Erythroblast (primary cell): Measurements from ENCODE around the gene CTSS.
"Not testable (repeated sequence)": the region's sequence is repeated elsewhere in the genome, so short reads cannot be mapped to it uniquely, and the experiment has no call there.

Experiments
- DNase-seq, 2 experiments: peaks; one replicate each; lab custom pipeline; 2025; lab: John Stamatoyannopoulos, UW
- GATA1 ChIP-seq: IDR thresholded peaks from 2 replicates; pipeline ENCODE4 v1.6.1; 2011; ENCODE audit warnings: low read depth, mild to moderate bottlenecking, control low read depth, low read length, moderate library complexity
- POLR2A ChIP-seq: IDR thresholded peaks from 2 replicates; pipeline ENCODE4 v1.6.1; 2011; ENCODE audit warnings: mild to moderate bottlenecking, low read length

CTSS gene

DNA sequence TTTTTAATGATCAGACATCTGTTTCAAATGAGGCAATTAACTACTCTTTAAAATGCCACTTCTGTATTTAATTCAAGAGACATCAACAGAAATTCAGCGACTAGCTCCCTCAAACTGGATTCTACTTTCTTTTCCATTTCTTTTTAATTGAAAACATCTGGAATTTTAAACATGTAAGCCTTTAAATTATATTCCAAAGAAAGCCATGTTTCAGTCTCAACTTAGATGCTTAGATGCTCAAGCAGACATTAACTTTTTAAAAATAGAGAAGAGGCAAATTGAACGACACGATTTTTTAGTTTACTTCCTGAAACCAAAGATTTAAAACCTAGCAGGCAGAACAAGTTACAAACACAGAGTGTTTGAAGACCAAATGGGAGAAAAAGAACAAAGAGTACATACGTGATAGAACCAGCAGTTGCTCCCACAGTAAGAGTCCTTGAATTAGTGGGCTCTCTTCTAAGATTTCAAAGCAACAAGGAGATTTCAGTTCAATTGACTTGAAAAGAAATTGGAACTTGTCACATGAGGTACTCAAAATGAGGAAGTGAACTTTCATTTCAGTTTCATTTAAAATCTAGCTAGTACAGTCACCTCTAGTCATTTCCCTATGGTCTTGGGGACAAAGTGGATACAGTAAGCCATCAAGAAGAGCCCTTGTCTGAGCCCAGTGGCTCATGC, at the start of gene CTSS:
Gene CTSS (minus strand): TSS at position 483 of the 681 bp plus-strand sequence. CDS start 1,015 bp downstream, outside the sequence.
- TF ChIP-seq GATA1 (no peak), POLR2A (no peak)
- peak in 1 of 2 experiments; percentile 13 for DNase-seq

- TF ChIP-seq GATA1: no peak
- TF ChIP-seq POLR2A: no peak
- peak; percentile 58 to 62 for DNase-seq
Measured at GRCh38 chr1:150813028-150813707, 47.6 kb upstream of the CTSS start.

DNA sequence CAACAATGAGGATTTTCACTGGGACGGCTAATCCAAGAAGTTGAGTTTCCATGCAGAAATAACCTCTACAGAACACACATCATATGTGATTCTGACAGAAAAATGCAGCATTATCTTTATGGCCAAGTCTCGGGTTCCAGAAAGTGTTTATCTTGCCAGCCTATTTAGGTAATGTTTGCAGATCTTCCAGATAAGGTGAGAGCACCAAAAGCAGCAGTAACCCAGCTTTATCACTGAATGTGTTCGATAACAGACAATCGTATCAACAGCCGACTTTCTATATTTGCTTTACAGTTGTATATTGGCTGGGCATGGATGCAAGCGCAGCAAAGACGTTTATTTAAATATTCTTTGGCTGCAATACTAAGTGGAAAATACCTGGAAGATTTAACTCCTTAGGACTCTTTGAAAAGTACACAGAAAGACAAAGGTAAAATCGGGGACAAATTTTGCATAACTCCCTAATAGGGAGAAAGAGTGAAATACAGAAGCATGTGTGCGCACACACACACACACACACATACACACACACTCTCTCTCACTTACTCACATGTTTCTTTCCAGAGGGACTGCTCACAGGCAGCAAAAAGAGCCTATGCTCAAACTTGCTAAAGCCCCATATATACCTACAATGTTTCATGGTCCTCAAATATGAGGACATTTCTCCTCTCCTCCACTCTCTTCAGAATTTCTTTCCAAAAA, 45.5 kb upstream of the CTSS start:
- TF ChIP-seq GATA1 (no peak), POLR2A (no peak)
- DNase-seq: no peak

DNA sequence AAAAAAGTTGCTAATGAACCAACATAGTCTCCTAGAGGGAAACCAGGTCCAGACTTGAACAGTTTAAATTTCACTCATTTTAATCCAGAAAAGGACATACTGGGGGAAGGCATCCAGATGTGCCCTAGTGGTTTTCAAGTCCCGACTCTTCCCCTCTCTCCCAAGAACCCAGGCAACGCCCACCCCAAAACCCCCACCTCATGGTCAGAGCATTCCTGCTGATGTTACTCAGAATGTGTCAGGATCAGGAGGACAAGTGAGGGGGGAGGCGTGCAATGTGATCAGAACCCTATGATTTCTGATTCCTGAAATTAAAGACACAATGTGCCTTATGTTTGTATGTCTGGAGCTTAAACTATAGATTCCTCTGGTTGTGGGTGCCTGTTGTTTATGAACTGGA, 44.1 kb upstream of the CTSS start:
- DNase-seq: no peak
- TF ChIP-seq GATA1: no peak
- no peak for TF ChIP-seq POLR2A

DNA sequence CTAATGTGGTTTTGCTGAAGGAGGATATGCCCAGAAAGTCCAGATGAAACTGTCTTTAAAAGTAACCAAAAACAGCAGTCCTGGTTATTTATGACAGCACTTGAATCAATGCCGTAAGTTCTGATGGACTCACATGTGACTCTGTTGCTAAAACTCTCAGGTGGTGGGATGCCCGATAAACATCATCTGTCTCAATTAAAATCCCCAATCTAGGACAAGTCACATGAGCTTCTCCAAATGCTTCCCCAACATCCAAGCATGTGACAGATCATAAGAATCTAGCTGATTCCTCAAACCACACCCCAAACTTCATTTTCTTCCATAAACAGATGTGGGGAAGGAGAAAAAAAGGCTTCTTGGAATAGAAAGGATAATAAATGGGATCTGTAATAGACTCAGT, 43.3 kb upstream of the CTSS start:
- DNase-seq: no peak
- TF ChIP-seq GATA1 (no peak), POLR2A (no peak)

DNA sequence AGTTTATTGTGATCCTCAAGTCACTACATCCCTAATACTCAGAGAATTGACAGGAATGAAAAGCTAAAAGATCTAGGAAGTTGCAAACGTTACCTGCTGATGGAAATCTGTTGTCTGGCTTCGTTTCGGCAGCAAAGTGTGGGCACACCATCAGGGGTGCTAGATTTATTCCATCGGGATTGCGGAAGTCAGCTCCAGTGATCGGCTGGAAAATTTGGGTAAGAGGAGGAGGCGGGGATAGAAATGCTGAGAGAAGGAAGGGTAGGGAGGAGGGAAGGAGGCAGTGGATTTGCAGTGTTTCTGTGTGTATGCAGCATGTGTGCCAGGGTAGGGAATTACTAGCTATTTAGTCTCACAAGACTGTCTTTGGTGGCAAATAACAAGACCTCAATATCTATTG, 42.5 kb upstream of the CTSS start, which contains the start of gene CTSK:
Gene CTSK (minus strand): TSS at position 140 of the 400 bp plus-strand sequence. CDS start 1,455 bp downstream, outside the sequence.
- DNase-seq: no peak
- TF ChIP-seq POLR2A (no peak), GATA1 (no peak)

DNA sequence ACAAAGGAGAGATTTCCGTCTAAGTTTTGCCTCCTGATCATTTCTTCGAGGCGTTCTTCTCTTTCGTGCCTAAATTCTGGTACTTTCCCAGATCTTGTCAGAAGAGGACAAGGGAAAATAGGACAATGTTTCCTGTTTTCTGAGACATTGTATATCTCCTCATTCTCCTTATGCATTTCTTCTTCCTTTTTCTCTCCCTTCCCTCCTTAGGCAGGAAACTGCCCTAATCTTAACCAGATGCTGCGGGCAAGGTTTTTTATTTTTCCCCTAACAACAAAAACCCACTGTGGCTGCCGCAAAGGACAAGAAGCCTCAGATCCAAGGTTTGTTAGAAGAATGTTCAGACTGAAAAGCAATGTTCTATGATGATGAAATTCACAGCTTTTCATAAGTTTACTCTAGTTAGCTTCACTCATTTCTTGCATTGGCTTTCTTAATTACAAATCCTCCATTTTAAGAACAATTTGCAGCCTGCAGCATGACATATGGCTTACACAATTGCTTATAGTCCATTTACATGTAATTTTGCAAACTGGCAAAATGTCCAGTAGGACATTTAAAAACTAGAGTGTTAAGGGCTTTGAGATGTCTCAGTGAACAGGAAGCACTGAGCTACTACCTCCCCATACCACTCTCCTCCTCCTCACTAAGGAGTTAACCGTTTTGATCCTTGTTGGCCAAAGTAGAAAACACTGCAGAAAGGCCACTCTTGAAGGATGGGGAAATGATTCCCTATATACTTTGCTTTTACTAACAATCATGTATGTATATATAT, 41.9 kb upstream of the CTSS start:
- no peak for DNase-seq
- TF ChIP-seq GATA1: no peak

DNA sequence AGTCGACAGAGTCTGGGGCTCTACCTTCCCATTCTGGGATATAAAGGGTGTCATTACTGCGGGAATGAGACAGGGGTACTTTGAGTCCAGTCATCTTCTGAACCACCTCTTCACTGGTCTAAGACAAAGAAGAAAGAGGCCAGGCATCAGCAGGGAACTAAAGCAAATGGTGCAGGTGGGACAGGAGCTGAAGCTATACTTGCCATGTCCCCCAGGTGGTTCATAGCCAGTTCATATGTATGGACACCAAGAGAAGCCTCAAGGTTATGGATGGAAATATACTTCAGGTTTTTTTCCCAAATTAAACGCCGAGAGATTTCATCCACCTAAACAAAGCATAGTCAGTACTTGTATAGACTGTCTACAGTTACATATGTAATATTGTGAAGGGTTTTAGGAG, 40.3 kb upstream of the CTSS start:
- TF ChIP-seq GATA1: no peak
- no peak for TF ChIP-seq POLR2A
- no peak for DNase-seq

DNA sequence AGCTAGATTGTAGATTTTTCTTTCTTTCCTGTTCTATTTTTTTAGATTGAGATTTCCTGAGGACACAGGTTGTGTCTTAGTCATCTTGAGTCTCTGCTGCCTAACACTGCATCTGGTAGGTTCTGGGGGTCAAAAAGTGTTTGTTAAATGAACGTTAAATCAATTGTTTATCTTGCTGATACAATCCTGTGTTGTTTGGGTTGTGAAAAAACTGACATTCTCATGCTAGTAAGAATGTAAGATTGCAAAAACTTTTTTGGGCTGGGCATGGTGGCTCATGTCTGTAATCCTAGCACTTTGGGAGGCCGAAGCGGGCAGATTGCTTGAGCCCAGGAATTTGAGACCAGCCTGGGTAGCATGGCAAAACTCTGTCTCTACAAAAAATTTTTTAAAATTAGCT, 39.1 kb upstream of the CTSS start:
- no peak for TF ChIP-seq POLR2A
- TF ChIP-seq GATA1: no peak
- no peak for DNase-seq

GRCh38 chr1:150799089-150799488, 33.5 kb upstream of the CTSS start:
- no peak for DNase-seq
- TF ChIP-seq POLR2A (no peak), GATA1 (no peak)

DNA sequence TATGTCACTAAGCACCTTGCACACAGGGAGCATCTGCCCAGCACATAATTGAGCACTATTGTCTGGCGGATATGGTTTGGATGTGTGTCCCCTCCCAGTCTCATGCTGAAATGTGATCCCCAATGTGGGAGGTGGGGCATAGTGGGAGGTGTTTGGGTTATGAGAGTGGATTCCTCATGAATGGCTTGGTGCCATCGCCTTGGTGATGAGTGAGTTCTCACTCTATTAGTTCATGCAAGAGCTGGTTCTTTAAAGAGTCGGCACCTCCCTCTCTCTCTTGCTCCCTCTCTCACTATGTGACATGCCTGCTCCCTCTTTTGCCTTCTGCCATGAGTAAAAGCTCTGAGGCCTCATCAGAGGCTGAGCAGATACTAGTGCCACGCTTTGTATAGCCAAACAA, 32.9 kb upstream of the CTSS start:
- TF ChIP-seq POLR2A (no peak), GATA1 (no peak)
- no peak for DNase-seq

DNA sequence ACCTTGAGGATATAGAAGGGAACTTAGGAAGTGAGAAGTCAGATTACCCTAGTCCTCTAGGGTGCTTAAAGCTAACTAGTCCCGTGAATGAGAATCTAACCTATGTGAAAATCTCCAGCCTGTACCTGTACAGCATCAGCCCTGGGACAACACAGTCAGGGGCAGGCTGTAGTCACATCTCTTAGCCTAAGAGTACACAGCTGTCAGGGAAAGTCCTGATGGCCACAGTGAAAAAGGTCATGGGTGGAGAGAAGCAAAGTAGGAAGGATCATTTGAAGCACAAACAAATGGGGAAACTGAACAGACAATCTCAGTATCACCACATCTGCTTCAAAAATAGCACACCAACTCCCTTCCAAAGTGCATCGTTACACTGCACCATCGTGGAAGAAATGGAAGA, 30.8 kb upstream of the CTSS start:
- TF ChIP-seq POLR2A (no peak), GATA1 (no peak)
- no peak for DNase-seq

DNA sequence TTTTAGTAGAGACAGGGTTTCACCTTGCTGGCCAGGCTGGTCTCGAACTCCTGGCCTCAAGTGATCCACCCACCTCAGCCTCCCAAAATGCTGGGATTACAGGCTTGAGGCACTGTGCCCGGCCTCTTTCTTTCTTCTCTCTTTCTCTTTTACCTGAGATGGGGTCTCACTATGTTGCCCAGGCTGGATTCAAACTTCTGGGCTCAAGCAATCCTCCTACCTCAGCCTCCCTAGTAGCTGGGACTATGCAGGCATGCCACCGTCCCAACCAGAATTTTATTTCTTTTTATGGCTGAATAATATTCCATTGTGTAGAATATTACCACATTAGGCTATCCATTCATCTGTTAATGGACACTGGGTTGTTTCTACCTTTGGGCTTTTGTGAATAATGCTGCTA, 28.2 kb upstream of the CTSS start:
- DNase-seq: not testable (repeated sequence)

DNA sequence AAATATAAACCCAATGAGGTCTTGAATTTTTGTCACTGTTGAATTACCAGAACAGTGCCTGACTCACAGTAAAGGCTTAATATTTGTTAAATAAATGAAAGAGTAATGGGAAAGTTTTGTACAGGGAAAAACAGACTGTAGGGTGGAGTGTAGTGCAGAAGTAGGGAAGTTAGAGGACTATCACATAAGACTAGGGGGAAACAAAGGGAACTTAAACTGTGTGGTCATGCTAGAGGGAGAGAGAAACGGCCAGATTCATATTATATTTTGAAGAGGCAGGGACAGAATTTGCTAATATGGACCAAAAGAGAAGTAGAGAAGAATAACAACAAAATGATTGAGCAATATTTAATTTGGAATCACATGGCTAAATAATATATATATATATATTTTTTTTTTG, 27.6 kb upstream of the CTSS start:
- TF ChIP-seq POLR2A: no peak
- no peak for TF ChIP-seq GATA1
- DNase-seq: no peak
